NCI-H146 treated with DMSO at 0.1 percent for 48 hours (cell line): ENCODE data around the gene MASP1.

Experiments
- DNase-seq: peaks from one replicate; lab custom pipeline; 2025; ENCODE audit not compliant: unreplicated experiment; lab: John Stamatoyannopoulos, UW

MASP1 gene

GRCh38 chr3:187293516-187294430, 2.2 kb upstream of the MASP1 start:
- no peak for DNase-seq

DNA sequence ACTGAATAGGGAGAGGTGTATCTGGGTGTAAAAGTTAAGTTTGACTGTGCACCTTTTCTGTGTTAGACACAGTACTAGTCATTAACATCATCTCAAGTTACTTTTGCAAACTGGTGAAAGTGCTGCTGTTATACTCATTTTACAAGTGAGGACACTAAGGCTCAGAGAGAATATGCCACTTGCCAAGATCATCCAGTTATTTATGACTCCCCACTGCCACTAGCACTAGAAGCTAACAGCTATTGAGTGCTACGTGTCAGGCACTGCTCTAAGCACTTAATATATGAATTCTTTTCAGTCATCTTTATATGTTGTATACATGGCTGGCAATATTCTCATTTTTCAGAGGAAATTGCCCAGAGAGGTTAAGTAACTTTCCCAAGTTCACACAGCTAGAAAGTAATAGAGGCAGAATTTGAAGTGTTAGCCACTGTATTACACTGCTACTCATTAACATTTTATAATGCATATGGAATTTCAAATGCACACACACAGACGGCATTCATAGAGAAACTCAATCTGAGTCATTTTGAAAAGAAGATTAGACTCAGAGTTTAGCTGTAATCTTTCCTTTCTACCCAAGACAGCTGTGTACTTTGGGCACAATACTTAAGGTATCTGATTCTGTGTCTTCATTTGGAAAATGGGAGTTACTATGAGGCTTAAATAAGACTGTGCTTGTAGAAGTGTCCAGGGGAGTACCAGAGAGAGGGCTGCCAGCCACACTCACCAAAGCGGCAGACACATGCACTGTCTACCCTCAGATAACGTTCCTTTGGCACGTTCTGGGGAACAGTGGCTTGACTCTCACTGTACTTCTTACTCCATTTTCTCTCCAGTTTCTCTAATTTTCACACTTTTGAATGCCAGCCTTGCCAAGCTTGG, 1.3 kb upstream of the MASP1 start:
- no peak for DNase-seq

DNA sequence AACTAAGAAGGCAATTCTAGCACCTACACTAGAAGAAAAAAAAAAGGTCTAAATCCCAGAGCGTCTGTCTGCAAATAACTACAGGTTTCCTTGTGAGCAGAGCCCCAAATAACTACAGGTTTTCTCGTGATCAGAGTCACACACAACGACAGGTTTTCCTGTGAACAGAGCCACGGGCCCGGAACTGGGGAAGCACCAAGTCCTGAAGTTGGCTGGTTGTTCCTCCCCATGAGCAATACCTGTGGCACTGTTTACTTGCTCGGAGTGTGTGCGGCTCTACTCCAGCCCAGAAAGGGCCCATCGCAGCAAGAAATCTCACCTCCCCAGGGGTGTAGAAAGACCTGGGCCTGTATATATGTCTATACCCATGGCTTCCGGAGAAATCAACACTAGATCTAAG, 644 bp upstream of the MASP1 start:
- DNase-seq: no peak

DNA sequence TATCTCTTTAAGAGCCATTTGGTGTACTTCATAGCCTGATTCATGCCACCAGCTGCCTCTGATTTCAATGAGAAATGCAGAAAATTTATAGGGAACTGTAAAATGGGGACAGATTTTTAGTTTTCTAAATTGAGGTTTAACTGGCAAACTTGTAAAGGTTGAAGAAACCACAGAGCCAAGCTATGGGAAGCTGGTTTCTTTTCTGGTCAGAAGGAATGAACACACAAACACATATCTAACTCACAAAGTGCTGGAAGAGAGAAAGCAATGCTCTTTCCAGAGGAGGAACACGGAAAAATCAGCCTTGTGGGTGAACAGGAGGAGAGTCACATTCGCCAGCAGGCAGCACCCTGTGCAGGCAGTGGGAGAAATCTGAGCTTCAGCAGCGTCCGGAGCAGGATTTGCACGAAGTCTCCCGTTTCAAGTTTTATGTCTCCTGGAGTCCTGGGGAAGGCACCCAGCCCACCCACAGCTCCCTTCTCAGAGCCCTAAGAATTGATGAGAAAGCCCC, 481 bp downstream of the MASP1 start:
- DNase-seq: no peak

DNA sequence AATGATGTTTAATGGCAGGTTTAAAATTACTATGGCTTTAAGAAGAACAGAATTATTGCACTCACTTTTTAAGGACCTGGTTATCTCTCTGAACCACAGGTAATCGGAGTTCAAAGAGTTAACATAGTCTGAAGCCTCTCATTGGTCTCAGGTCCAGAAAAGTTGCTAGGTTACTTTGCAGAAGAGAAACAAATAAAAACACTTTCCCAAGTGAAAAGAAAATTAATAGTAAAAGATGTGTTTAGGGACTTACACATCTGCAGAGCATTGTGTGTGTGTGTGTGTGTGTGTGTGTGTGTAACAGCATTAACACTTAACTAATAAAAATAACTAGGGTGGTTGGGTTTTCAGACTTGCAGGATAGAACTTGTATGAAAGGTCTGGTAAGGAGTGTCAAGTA, 1.0 kb downstream of the MASP1 start:
- DNase-seq: no peak

- no peak for DNase-seq
These were observed 2.5 kb downstream of the MASP1 start for GRCh38 chr3:187288855-187289605.

DNA sequence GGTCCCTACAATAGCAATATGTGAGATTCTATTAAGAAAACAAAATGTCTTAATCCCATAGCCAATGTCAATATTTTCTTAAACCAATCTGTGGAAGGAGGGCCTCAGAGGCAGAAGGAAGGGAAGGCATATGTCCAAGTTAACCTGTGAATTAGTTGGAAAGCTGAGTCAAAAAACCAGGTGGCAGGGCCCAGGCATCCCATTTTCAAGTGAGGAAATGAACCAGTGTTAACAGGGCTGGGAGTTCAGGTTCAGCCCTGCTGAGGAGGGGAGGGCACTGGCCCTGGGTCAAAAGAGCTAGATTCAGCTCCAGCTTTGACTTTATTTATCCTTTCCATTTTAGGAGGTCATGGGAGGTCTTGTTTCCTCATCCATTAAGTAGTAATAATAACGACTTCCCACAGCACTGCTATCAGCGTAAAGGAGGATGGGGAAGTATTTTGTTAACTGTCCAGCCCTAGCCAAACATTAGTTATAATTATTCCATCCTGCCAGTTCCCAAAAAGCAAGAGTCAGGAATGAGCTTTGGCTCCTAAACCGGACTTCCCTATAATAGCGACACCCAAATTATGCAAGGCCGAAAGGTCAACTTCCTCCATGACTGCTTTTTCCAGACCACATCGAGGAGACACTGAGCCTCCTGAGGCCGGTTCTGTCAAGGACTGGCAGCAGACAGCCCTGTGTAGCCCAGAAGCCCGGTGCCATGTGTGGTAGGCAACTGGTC, 3.2 kb downstream of the MASP1 start:
- DNase-seq: no peak

- DNase-seq: no peak
These were observed 4.3 kb downstream of the MASP1 start for GRCh38 chr3:187287256-187287655.

GRCh38 chr3:187286467-187287059, 5.0 kb downstream of the MASP1 start:
- no peak for DNase-seq

DNA sequence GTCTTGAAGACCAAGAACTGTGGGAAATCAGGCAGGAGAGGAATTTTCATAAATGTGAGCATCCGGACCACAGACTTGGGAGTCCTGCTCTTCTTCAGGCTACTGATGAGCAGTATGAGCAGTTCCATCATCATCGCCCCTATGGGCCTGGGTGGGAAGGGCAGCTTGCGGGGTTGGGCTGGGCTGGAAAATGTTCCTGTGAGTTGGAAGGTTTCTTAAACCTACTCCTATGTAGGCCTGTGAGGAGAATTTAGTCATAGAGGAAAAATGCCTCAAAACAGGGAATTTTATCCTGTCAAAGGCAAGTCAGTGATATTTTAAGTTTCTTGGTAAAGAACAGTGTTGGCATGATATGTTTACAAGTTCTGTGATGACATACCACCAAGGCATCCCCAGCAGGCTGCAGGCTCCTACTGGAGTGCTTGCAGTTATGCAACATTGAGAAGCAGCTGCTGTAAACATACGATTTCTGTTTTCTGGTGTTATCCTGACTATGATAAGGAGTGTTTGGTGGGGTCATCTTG, 10.3 kb downstream of the MASP1 start:
- no peak for DNase-seq

DNA sequence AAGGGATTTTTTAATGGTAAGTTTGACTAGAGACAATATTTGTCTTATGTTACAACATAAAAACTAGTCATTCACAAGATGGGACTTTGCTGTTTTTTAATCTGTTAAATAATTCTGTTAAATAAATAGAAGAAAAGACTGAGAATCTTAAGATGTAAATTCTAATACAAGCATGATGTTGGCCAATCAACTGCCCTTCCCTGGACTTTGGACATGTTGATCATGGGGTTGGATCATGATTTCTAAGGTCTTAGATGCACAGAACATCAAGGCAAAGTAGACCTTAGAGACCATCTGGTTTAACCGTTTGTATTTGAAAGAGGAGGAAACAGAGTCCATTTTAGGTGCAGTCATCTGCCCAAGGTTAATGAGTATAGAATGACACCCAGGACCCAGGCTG, 10.9 kb downstream of the MASP1 start:
- no peak for DNase-seq

DNA sequence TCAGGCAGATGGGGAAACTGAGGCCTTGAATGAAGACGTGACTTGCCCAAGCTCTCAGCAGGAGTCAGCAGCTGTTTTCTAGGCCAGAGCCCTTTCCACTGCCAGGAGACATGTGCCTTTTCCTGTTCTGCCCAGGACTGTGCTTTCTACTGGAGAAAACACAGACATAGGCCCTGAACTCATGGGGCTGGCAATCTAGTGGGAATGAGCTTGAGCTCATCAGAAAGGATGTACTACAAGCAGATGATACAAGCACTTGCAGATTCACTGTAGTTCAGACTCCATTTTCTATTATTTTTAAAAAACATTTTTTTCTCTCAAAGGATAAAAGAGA, 14.4 kb downstream of the MASP1 start:
- DNase-seq: no peak

GRCh38 chr3:187276397-187277128, 15.0 kb downstream of the MASP1 start:
- DNase-seq: no peak

GRCh38 chr3:187274977-187275338, 16.6 kb downstream of the MASP1 start:
- DNase-seq: no peak

- no peak for DNase-seq
These were observed 17.1 kb downstream of the MASP1 start for GRCh38 chr3:187274315-187274976.

GRCh38 chr3:187271582-187271981, 20.0 kb downstream of the MASP1 start:
- no peak for DNase-seq

DNA sequence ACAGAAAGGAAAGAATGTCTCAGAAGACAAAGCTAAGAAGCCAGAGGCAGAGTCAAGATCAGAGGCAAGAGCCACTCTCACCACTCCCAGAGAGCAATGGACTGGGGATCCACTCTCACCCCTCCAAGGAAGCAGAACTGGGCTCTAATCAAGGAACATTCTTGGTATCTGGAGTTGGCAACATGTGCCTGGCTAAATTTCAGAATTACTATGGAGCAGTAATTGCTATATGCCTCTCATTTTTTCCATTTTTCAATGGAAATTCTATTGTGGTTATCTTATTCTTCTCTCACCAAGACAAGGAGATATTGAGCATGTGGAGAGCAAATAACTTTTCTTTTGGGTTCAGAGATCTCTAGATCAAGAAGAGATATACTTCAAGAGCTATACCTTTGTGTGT, 22.1 kb downstream of the MASP1 start:
- DNase-seq: no peak

- no peak for DNase-seq
These were observed 24.2 kb downstream of the MASP1 start for GRCh38 chr3:187267306-187267705.

DNA sequence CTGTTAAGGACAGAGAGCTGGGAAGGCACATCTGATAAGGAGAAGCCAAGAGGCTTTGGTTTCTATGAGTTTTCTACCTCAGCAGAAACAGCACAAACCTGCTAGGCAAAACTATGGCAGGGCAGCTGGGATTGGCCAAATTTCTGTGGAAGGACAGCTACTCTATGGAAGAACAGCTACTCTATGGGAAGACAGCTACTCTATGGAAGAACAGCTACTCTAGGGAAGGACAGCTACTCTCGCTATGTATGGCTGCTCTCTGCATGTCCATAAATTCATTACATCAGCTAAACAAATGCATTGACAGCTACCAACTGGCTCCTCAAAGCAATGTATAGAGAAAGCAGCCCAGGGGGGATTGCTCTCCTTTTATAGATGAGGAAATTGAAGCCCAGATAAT, 24.8 kb downstream of the MASP1 start:
- no peak for DNase-seq
